ENCODE measurements around the gene GALNT17. TPM values are rescaled to one million over a fixed set of nuclear protein-coding genes. Genes with fewer than 3 reads are reported as not detected.
A peak's percentile ranks its signal among the peaks of the same experiment; 100 is the strongest.

GALNT17 gene
- total and polyA plus RNA-seq, 5 experiments from 2014 or later, result not detected

GRCh38 chr7:71506822-71507221 is 374.9 kb downstream of the GALNT17 start:
- H3K27me3 Mint-ChIP-seq, result peaks cover 0 to 5% (median 0%) of the 10 kb centered on the region in 5 donors
- H3K9me3 Mint-ChIP-seq, result peaks cover 7 to 39% (median 15%) of the 10 kb centered on the region in 9 donors
- POLR2A ChIA-PET, result no interaction called here
- no peak overlapping the region for H3K27ac Mint-ChIP-seq
- ATAC-seq, result no peak
- peaks cover 0 to 10% (median 0%) of the 10 kb centered on the region in 3 donors for H3K36me3 Mint-ChIP-seq
- H3K4me3 Mint-ChIP-seq, result no peak overlapping the region
- H3K4me1 Mint-ChIP-seq, result peaks cover 0 to 2% (median 0%) of the 10 kb centered on the region in 4 donors
- DNase-seq, result no peak

GRCh38 chr7:71507680-71508602 is 376.0 kb downstream of the GALNT17 start:
- Mint-ChIP-seq H3K27me3 (peaks cover 0 to 5% (median 0%) of the 10 kb centered on the region in 5 donors), H3K9me3 (peaks cover 4 to 28% (median 12%) of the 10 kb centered on the region in 9 donors), H3K4me1 (peaks cover 0 to 2% (median 0%) of the 10 kb centered on the region in 4 donors), H3K4me3 (no peak overlapping the region), H3K27ac (no peak overlapping the region), H3K36me3 (peaks cover 0 to 5% (median 0%) of the 10 kb centered on the region in 3 donors)
- ATAC-seq (no peak), DNase-seq (no peak)
- POLR2A ChIA-PET, result no interaction called here

GRCh38 chr7:71509381-71509780 is 377.4 kb downstream of the GALNT17 start:
- H3K27ac Mint-ChIP-seq, result no peak overlapping the region
- H3K36me3 Mint-ChIP-seq, result peaks cover 0 to 5% (median 0%) of the 10 kb centered on the region in 3 donors
- no peak for DNase-seq
- H3K4me3 Mint-ChIP-seq, result no peak overlapping the region
- no peak for ATAC-seq
- POLR2A ChIA-PET, result no interaction called here
- H3K9me3 Mint-ChIP-seq, result peaks cover 2 to 23% (median 8%) of the 10 kb centered on the region in 9 donors
- peaks cover 0 to 5% (median 0%) of the 10 kb centered on the region in 5 donors for H3K27me3 Mint-ChIP-seq
- peaks cover 0 to 2% (median 0%) of the 10 kb centered on the region in 4 donors for H3K4me1 Mint-ChIP-seq

- peaks cover 0 to 25% (median 8%) of the 10 kb centered on the region in 9 donors for H3K9me3 Mint-ChIP-seq
- no peak overlapping the region for H3K27ac Mint-ChIP-seq
- H3K4me1 Mint-ChIP-seq, result no peaks in the 10 kb centered on the region
- DNase-seq (no peak), ATAC-seq (no peak)
- no peak overlapping the region for H3K4me3 Mint-ChIP-seq
- H3K27me3 Mint-ChIP-seq, result no peaks in the 10 kb centered on the region
- peaks cover 0 to 11% (median 0%) of the 10 kb centered on the region in 3 donors for H3K36me3 Mint-ChIP-seq
- POLR2A ChIA-PET, result no interaction called here
Measured at GRCh38 chr7:71511361-71511807, 379.4 kb downstream of the GALNT17 start.

- Mint-ChIP-seq H3K36me3 (peaks cover 0 to 11% (median 0%) of the 10 kb centered on the region in 3 donors), H3K27ac (peak overlapping the region in 1 of 10 donors; percentile 36), H3K4me3 (no peak overlapping the region), H3K4me1 (no peaks in the 10 kb centered on the region), H3K27me3 (no peaks in the 10 kb centered on the region), H3K9me3 (peaks cover 0 to 43% (median 22%) of the 10 kb centered on the region in 9 donors)
- POLR2A ChIA-PET, result no interaction called here
- no peak for ATAC-seq
- no peak for DNase-seq
Measured at GRCh38 chr7:71517940-71518699, 386.2 kb downstream of the GALNT17 start.

DNA sequence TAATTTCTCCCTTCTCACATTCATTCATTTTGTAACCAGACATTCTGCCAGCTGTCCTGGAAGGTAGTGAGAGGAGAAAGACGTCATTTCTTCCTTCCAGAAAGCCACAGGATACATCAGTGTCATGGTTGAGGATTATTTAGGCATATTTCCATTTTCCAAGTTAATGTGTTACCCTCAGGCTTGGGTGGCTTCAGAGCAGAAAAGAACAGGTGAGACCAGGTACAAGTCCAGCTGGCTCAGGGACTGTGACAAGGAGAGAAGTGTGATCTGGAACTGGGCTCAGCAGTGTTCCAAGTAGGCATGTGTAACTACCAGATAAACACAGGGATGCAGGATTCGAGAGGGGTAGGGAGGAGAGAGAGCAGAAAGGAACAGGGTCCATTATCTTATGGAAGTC is 386.9 kb downstream of the GALNT17 start:
- H3K4me1 Mint-ChIP-seq, result no peaks in the 10 kb centered on the region
- POLR2A ChIA-PET, result no interaction called here

DNA sequence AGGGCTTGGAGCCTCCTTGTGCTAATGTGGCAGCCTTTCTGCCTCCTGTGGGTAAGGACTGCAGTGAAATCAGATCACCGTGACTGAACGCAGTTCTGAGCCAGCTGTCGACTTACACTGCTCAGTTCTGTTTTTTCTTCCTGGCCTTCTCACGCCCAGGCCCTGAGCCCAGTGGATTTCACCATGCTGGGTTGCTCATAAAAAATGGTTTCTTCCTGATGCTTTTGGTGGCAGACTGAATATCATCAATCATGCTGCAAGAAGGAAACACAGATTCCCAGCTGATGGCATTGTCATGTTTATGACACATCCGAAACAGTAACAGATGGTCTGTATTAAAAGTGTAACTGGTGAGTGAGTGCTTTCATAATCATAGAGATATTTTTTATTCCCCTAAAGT is 389.6 kb downstream of the GALNT17 start:
- no peak overlapping the region for H3K27ac Mint-ChIP-seq
- no peaks in the 10 kb centered on the region for H3K36me3 Mint-ChIP-seq
- no peak for ATAC-seq

More for the DNA sequence above, 386.9 kb downstream of the GALNT17 start:
- Mint-ChIP-seq H3K4me3 (no peak overlapping the region), H3K27ac (no peak overlapping the region), H3K9me3 (peaks cover 0 to 43% (median 22%) of the 10 kb centered on the region in 9 donors), H3K36me3 (peaks cover 0 to 11% (median 0%) of the 10 kb centered on the region in 3 donors), H3K27me3 (no peaks in the 10 kb centered on the region)
- ATAC-seq, result no peak
- no peak for DNase-seq

GRCh38 chr7:71526106-71526505 is 394.2 kb downstream of the GALNT17 start:
- H3K27ac Mint-ChIP-seq, result no peak overlapping the region
- H3K36me3 Mint-ChIP-seq, result no peaks in the 10 kb centered on the region
- no peak for DNase-seq
- H3K27me3 Mint-ChIP-seq, result no peaks in the 10 kb centered on the region
- no peak for ATAC-seq
- POLR2A ChIA-PET, result no interaction called here
- no peaks in the 10 kb centered on the region for H3K4me1 Mint-ChIP-seq
- H3K9me3 Mint-ChIP-seq, result peaks cover 0 to 27% (median 11%) of the 10 kb centered on the region in 9 donors
- H3K4me3 Mint-ChIP-seq, result no peak overlapping the region

More for the DNA sequence above, 389.6 kb downstream of the GALNT17 start:
- H3K9me3 Mint-ChIP-seq, result peaks cover 0 to 35% (median 17%) of the 10 kb centered on the region in 9 donors
- DNase-seq, result no peak
- H3K4me3 Mint-ChIP-seq, result no peak overlapping the region
- POLR2A ChIA-PET, result no interaction called here
- no peaks in the 10 kb centered on the region for H3K27me3 Mint-ChIP-seq
- H3K4me1 Mint-ChIP-seq, result no peaks in the 10 kb centered on the region

- no peak for ATAC-seq
- POLR2A ChIA-PET, result no interaction called here
- Mint-ChIP-seq H3K27me3 (no peaks in the 10 kb centered on the region), H3K4me1 (no peaks in the 10 kb centered on the region), H3K9me3 (peaks cover 0 to 23% (median 11%) of the 10 kb centered on the region in 9 donors), H3K4me3 (no peak overlapping the region), H3K27ac (no peak overlapping the region), H3K36me3 (no peaks in the 10 kb centered on the region)
- DNase-seq, result no peak
Measured at GRCh38 chr7:71527213-71527612, 395.3 kb downstream of the GALNT17 start.

DNA sequence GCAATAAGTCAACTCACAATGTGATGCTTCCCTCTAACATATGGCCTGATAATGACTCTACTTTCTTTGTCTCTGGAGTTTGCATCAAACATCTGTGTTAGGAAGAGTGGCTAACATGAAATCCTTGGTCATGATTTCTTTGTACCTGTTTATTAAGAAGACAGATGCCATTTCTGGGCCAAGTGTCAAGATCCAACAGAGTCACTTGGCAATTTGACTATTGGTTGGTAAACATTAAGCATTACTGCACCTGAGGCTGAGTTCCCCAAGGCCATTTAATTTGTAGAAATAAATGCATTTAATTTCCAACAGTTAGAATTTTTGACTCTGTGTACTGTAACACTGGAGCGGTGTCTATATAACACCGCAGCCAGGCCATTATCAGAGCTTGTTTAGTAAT is 403.7 kb downstream of the GALNT17 start:
- no peak for DNase-seq
- ATAC-seq, result no peak
- H3K9me3 Mint-ChIP-seq, result peaks cover 3 to 31% (median 9%) of the 10 kb centered on the region in 9 donors

GRCh38 chr7:71538210-71538609 is 406.3 kb downstream of the GALNT17 start:
- Mint-ChIP-seq H3K36me3 (peaks cover 0 to 4% (median 0%) of the 10 kb centered on the region in 3 donors), H3K9me3 (peaks cover 0 to 30% (median 9%) of the 10 kb centered on the region in 9 donors), H3K27ac (no peak overlapping the region), H3K4me1 (no peaks in the 10 kb centered on the region), H3K27me3 (peaks cover 0 to 5% (median 0%) of the 10 kb centered on the region in 5 donors), H3K4me3 (no peak overlapping the region)
- POLR2A ChIA-PET, result no interaction called here
- ATAC-seq (no peak), DNase-seq (no peak)

More for the DNA sequence above, 403.7 kb downstream of the GALNT17 start:
- Mint-ChIP-seq H3K27ac (no peak overlapping the region), H3K27me3 (peaks cover 0 to 5% (median 0%) of the 10 kb centered on the region in 5 donors), H3K4me3 (no peak overlapping the region), H3K36me3 (peaks cover 0 to 4% (median 0%) of the 10 kb centered on the region in 3 donors), H3K4me1 (no peaks in the 10 kb centered on the region)
- POLR2A ChIA-PET, result no interaction called here

- H3K9me3 Mint-ChIP-seq, result peaks cover 0 to 20% (median 7%) of the 10 kb centered on the region in 9 donors
- H3K4me1 Mint-ChIP-seq, result no peaks in the 10 kb centered on the region
- H3K27ac Mint-ChIP-seq, result no peak overlapping the region
- ATAC-seq, result no peak
- POLR2A ChIA-PET, result no interaction called here
- H3K4me3 Mint-ChIP-seq, result no peak overlapping the region
- H3K27me3 Mint-ChIP-seq, result peaks cover 0 to 5% (median 0%) of the 10 kb centered on the region in 5 donors
- no peaks in the 10 kb centered on the region for H3K36me3 Mint-ChIP-seq
- DNase-seq, result no peak
Measured at GRCh38 chr7:71539615-71540014, 407.7 kb downstream of the GALNT17 start.

Data from naive thymus-derived CD8-positive, alpha-beta T cell (primary cell).